Psoas muscle (tissue), 8 donors: ENCODE measurements around the gene RDH11. TPM values are rescaled to one million over a fixed set of nuclear protein-coding genes. Genes with fewer than 3 reads are reported as not detected.

Source experiments
- ATAC-seq, 4 donors: fragments of 200-7000 bp; cut with Tn5 transposase; one replicate each; pipeline ENCODE4 v1.9.1; 2020; ENCODE audit warnings: moderate library complexity in 3 of 4, mild to moderate bottlenecking in 2 of 4
- DNase-seq, 2 donors: peaks; one replicate each; pipeline ENCODE4 v3.0.0-alpha.2; 2020
- H3K27ac ChIP-seq: fragments of 200-600 bp; one replicate; pipeline ENCODE4 v1.8.0; 2022
- H3K27me3 ChIP-seq, 3 donors: fragments of 200-600 bp in 1 of 3; one replicate each; pipeline versions ENCODE4 v1.6.1 to v1.8.0; 2013 to 2022; ENCODE audit warnings: low read length in 2 of 3, mild to moderate bottlenecking in 2 of 3, moderate library complexity in 1 of 3; ENCODE audit not compliant: insufficient read depth in 3 of 3
- H3K36me3 ChIP-seq, 2 donors: fragments of 200-600 bp in 1 of 2; one replicate each; pipeline versions ENCODE4 v1.6.1 to v1.8.0; 2013 to 2022; ENCODE audit warnings: low read depth in 1 of 2, mild to moderate bottlenecking in 1 of 2, moderate library complexity in 1 of 2; ENCODE audit not compliant: insufficient read depth in 1 of 2
- H3K4me1 ChIP-seq: fragments of 200-600 bp; one replicate; pipeline ENCODE4 v1.8.0; 2022
- H3K4me3 ChIP-seq: fragments of 200-600 bp; one replicate; pipeline ENCODE4 v1.8.0; 2022; ENCODE audit warnings: mild to moderate bottlenecking
- H3K9me3 ChIP-seq: fragments of 200-600 bp; one replicate; pipeline ENCODE4 v1.8.0; 2022
- WGBS, 3 donors: extraction: QIAGEN DNeasy Blood & Tissue Kit; methylation state at CpG; one replicate each; pipeline versions ENCODE4 v1.1.6 to v1.1.7; 2013; 5-methylcytosine and 5-hydroxymethylcytosine counted together
- intact Hi-C, 2 donors: fragments of 100-400 bp; cut with DNase I; formaldehyde crosslinking; loops; one replicate each; pipeline versions ENCODE4 v1.11.0 to v1.14.2; 2022
- polyA plus RNA-seq, 3 donors: library from polyadenylated mRNA; stranded (reverse); fragments of 200-250 nt; gene quantifications; one replicate each; pipeline ENCODE4 v1.2.3, GENCODE V29; 2013
- total RNA-seq, 4 donors: library from RNA; stranded (reverse); fragmentation: NEBNext Ultra II Directional in 2 of 4; extraction: Animal tissue kit (Norgen Biotek cat#: 25700) in 2 of 4; gene quantifications; one replicate each; pipeline versions ENCODE4 v1.2.1 to v1.2.4, GENCODE V29; 2021 to 2023
- TF ChIP-seq, protein P1 (sequence below): fragments of 200-600 bp; IDR thresholded peaks from one replicate; pipeline ENCODE4 v1.8.0; 2022; ENCODE audit warnings: antibody characterized with exemption
- donor health status: healthy with polysubstance abuse.
- donor health status: DM: no; HTN: no; CAD: no; lungs with moderate emphysema.
- donor health status: Bipolar disorder and iron deficiency.
- donor health status: healthy.
- donor health status: DM: yes; HTN: yes; CAD: no.
- donor health status: DM: no; HTN: no; CAD: no.
- donor health status: DM: no; HTN: no; CAD: no.
- donor health status: DM: yes; HTN: yes; CAD: no.

The RDH11 gene
- total and polyA plus RNA-seq, 7 donors, result 5.4 to 15.6 (median 8.5) TPM

GRCh38 chr14:67674139-67674479, 21.5 kb downstream of the RDH11 start:
- intact Hi-C loops, result no loop called here
- Histone ChIP-seq H3K27ac (peak overlapping the region; percentile 99), H3K4me1 (peaks cover 31% of the 10 kb centered on the region), H3K27me3 (no peaks in the 10 kb centered on the region), H3K4me3 (peak overlapping the region; percentile 97), H3K36me3 (peaks cover 0 to 10% of the 10 kb centered on the region in 2 donors), H3K9me3 (no peaks in the 10 kb centered on the region)
- 0 to 2% (median 0%) methylated on average over 7 to 25 of the region's 25 CpGs for WGBS, 3 donors
- peak; percentile 75 to 83 for DNase-seq
- peak; percentile 79 to 83 (median 82) for ATAC-seq
- TF ChIP-seq, protein P1, sequence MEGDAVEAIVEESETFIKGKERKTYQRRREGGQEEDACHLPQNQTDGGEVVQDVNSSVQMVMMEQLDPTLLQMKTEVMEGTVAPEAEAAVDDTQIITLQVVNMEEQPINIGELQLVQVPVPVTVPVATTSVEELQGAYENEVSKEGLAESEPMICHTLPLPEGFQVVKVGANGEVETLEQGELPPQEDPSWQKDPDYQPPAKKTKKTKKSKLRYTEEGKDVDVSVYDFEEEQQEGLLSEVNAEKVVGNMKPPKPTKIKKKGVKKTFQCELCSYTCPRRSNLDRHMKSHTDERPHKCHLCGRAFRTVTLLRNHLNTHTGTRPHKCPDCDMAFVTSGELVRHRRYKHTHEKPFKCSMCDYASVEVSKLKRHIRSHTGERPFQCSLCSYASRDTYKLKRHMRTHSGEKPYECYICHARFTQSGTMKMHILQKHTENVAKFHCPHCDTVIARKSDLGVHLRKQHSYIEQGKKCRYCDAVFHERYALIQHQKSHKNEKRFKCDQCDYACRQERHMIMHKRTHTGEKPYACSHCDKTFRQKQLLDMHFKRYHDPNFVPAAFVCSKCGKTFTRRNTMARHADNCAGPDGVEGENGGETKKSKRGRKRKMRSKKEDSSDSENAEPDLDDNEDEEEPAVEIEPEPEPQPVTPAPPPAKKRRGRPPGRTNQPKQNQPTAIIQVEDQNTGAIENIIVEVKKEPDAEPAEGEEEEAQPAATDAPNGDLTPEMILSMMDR, result peak; percentile 15

DNA sequence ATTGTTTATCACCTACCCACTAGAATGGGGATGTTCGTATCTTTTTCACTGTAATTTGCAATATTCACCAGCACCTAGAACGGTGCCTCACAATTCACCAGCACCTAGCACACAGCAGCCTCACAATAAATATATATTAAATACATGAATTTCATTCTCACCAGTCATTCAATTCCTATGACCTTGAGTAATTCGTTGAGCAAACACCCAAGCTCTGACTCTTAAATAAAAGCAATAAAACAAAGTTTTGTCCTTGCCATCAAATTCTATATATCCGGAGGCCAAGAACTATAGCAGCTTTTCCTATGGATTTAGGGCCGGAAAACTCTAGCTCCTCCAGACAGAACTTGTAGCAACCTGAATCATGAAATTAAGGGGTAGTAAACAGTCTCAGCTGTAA, 22.1 kb downstream of the RDH11 start:
- H3K27ac ChIP-seq, result peak overlapping the region; percentile 99
- DNase-seq (no peak), ATAC-seq (no peak)
- 34 to 41% (median 36%) methylated on average over 5 of the region's 5 CpGs for WGBS, 3 donors
- H3K4me1 ChIP-seq, result peaks cover 31% of the 10 kb centered on the region
- peaks cover 0 to 10% of the 10 kb centered on the region in 2 donors for H3K36me3 ChIP-seq
- H3K9me3 ChIP-seq, result no peaks in the 10 kb centered on the region
- TF ChIP-seq, protein P1, result no peak
- H3K27me3 ChIP-seq, result no peaks in the 10 kb centered on the region
- H3K4me3 ChIP-seq, result peak overlapping the region; percentile 97
- intact Hi-C loops, result no loop called here

DNA sequence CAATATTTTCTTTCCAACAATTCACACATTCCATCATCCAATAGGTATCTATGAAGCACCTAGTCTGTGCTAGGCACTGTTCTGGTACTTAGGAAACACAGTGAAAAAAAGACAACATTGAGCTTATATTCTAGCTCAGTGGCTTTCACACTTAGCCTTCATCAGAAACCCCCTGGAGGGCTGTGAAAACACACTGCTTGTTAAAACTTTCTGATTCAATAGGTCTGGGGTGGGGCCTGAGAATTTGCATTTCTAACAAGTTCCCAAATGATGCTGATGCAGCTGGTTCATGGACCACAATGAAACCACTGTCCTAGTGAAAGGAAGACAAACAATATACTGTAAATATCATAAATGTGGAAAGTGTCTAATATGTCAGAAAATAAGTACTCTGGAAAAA, 27.0 kb downstream of the RDH11 start:
- peaks cover 37% of the 10 kb centered on the region for H3K4me1 ChIP-seq
- intact Hi-C loops, result loop anchor here (5.0 kb wide), 2 partner anchors 51 to 86 kb away; partner anchors contain the start of gene ARG2 (in 1 of the 2)
- H3K4me3 ChIP-seq, result no peak overlapping the region
- no peaks in the 10 kb centered on the region for H3K27me3 ChIP-seq
- no peaks in the 10 kb centered on the region for H3K9me3 ChIP-seq
- DNase-seq (no peak), ATAC-seq (no peak)
- TF ChIP-seq, protein P1, result no peak
- H3K36me3 ChIP-seq, result no peaks in the 10 kb centered on the region
- no peak overlapping the region for H3K27ac ChIP-seq

DNA sequence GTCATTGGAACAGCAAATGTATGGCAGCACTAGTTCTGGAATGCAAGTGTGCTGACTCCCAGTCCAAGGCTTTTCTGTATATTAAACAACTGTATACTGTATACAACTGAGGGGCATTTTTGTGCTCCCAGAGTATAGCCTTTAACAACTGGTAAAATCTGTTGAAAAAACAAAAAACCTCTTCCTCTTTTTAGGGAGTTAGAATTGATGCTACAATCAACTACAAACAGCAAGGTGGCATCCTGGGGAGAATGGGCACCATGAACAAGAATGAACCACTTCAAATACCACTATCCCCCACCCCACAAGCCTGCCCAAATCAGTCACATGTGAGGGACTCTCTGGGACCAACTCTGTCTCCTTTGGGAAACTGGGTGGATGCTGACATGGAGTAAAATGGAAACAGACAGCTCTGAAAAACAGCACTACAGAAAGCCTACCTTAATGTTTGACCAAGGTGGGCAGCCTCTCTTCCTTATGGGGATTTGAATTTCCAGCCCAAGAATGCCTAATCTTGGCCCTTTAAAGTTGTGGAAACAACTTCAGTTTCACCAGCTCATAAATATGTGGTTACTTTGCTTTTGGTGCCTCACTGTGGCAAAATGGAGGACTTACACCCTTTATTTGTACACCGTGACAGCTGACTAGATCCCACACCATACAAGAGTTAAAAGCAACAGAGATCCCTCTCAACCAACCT, 28.7 kb downstream of the RDH11 start:
- no peaks in the 10 kb centered on the region for H3K27me3 ChIP-seq
- TF ChIP-seq, protein P1, result peak; percentile 66
- intact Hi-C loops, result loop anchor here (2.0 to 5.0 kb wide), 3 partner anchors 48 to 85 kb away; partner anchors contain the start of gene ARG2 (in 2 of the 2)
- WGBS, 3 donors, result 10 to 21% (median 16%) methylated on average over 1 of the region's 1 CpG
- DNase-seq (no peak), ATAC-seq (peak; percentile 70 to 87 (median 80))
- no peak overlapping the region for H3K4me3 ChIP-seq
- peaks cover 21% of the 10 kb centered on the region for H3K4me1 ChIP-seq
- H3K9me3 ChIP-seq, result no peaks in the 10 kb centered on the region
- H3K27ac ChIP-seq, result no peak overlapping the region
- H3K36me3 ChIP-seq, result peaks cover 0 to 3% of the 10 kb centered on the region in 2 donors
